Measurements from ENCODE around the gene VEZF1. TPM values are rescaled to one million over a fixed set of nuclear protein-coding genes. Genes with fewer than 3 reads are reported as not detected.

The VEZF1 gene
- total and polyA plus RNA-seq, 2 experiments from 2014 or later, result 36.0 to 67.7 TPM

DNA sequence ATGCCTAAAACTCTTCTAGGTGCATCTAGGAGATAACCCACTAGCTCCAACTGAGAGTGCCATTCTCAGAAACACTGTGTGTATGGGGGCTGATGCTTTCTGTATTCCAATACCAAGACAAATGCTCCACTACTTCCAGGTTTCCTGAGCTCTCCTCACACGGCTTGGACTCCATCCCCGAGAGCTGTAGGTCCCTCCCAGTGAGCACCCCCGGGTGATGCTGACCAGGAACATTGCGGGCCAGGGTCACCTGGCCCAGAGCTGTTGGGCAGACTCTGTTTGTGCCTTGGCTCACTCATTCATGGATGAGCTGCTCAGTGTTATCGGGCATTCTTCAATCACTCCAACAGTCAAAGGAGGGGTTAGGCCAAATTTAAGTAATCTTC is 39.9 kb downstream of the VEZF1 start:
- H3K4me1 ChIP-seq (ENCODE audit: insufficient read depth), result peaks cover 30% of the 10 kb centered on the region
- peaks cover 3% of the 10 kb centered on the region; the same call in 1 of the 2 replicates for H3K27me3 ChIP-seq (ENCODE audit: insufficient read depth)
- Mint-ChIP-seq H3K4me1 (peaks cover 40% of the 10 kb centered on the region), H3K27ac (peak overlapping the region; percentile 0; the same call in 1 of the 2 replicates), H3K36me3 (ENCODE audit: low read depth) (no peaks in the 10 kb centered on the region), H3K27me3 (ENCODE audit: insufficient read depth, low read depth, poor library complexity) (peaks cover 9% of the 10 kb centered on the region), H3K9me3 (no peaks in the 10 kb centered on the region), H3K4me3 (no peak overlapping the region; the same call in 2 of the 3 replicates)
- no peak overlapping the region for H3K4me2 ChIP-seq
- no peaks in the 10 kb centered on the region for H4K20me1 ChIP-seq (replicated peaks; ENCODE audit: insufficient read depth)
- H3K79me2 ChIP-seq (replicated peaks; ENCODE audit: insufficient read depth), result no peaks in the 10 kb centered on the region
- TF ChIP-seq CREB1 (CRISPR knock-in tag; IDR thresholded peaks at IDR 0.05; ENCODE audit: low read depth), result no peak
- no peak for TF ChIP-seq EZH2phosphoT487 (IDR thresholded peaks at IDR 0.05; ENCODE audit: unreplicated experiment)
- TF ChIP-seq JUNB (IDR thresholded peaks at IDR 0.05; ENCODE audit: unreplicated experiment), result no peak
- no peak for TF ChIP-seq ZNF331 (CRISPR knock-in tag; IDR thresholded peaks at IDR 0.05; ENCODE audit: low read depth)
- no peak for TF ChIP-seq REST (IDR thresholded peaks at IDR 0.05; ENCODE audit: unreplicated experiment)
- no peak for TF ChIP-seq STAT1 (IDR thresholded peaks at IDR 0.05; ENCODE audit: unreplicated experiment)
- TF ChIP-seq, protein P1, sequence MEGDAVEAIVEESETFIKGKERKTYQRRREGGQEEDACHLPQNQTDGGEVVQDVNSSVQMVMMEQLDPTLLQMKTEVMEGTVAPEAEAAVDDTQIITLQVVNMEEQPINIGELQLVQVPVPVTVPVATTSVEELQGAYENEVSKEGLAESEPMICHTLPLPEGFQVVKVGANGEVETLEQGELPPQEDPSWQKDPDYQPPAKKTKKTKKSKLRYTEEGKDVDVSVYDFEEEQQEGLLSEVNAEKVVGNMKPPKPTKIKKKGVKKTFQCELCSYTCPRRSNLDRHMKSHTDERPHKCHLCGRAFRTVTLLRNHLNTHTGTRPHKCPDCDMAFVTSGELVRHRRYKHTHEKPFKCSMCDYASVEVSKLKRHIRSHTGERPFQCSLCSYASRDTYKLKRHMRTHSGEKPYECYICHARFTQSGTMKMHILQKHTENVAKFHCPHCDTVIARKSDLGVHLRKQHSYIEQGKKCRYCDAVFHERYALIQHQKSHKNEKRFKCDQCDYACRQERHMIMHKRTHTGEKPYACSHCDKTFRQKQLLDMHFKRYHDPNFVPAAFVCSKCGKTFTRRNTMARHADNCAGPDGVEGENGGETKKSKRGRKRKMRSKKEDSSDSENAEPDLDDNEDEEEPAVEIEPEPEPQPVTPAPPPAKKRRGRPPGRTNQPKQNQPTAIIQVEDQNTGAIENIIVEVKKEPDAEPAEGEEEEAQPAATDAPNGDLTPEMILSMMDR (conservative IDR thresholded peaks at IDR 0.05; ENCODE audit: low read depth in 2 of 2), result no peak
- TF ChIP-seq, protein P2, sequence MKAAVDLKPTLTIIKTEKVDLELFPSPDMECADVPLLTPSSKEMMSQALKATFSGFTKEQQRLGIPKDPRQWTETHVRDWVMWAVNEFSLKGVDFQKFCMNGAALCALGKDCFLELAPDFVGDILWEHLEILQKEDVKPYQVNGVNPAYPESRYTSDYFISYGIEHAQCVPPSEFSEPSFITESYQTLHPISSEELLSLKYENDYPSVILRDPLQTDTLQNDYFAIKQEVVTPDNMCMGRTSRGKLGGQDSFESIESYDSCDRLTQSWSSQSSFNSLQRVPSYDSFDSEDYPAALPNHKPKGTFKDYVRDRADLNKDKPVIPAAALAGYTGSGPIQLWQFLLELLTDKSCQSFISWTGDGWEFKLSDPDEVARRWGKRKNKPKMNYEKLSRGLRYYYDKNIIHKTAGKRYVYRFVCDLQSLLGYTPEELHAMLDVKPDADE (IDR thresholded peaks at IDR 0.05), result no peak
- no peak for TF ChIP-seq ZNF462 (CRISPR knock-in tag; IDR thresholded peaks at IDR 0.05)
- no peak for TF ChIP-seq POLR2AphosphoS5 (IDR thresholded peaks at IDR 0.05; ENCODE audit: low read depth)
- no peak for TF ChIP-seq EZH2 (IDR thresholded peaks at IDR 0.05; ENCODE audit: low read depth, unreplicated experiment)
- no peak for TF ChIP-seq NANOG (IDR thresholded peaks at IDR 0.05; ENCODE audit: borderline replicate concordance)
- TF ChIP-seq ZNF114 (CRISPR knock-in tag; IDR thresholded peaks at IDR 0.05), result no peak
- no peaks in the 10 kb centered on the region for H3K36me3 ChIP-seq (ENCODE audit: insufficient read depth)
- DNase-seq (ENCODE audit: low spot score) (no peak), ATAC-seq (no peak)
- no peak overlapping the region for H3K27ac ChIP-seq (ENCODE audit: low read depth)
- H3F3A ChIP-seq (replicated peaks; ENCODE audit: low read depth), result peaks cover 7% of the 10 kb centered on the region; the same call in 1 of the 2 replicates
- no peaks in the 10 kb centered on the region for H3K9me2 ChIP-seq (ENCODE audit: insufficient read depth)
- H3K4me3 ChIP-seq, result no peak overlapping the region
- no peak overlapping the region for H2AFZ ChIP-seq

Data from GM23338 (cell line).